GM19372 (cell line): ENCODE data around the gene TMCO5A.
A peak's percentile ranks its signal among the peaks of the same experiment; 100 is the strongest.
"Not testable (repeated sequence)": the region's sequence is repeated elsewhere in the genome, so short reads cannot be mapped to it uniquely, and the experiment has no call there.

Experiments used
- ATAC-seq: cut with Tn5 transposase; IDR thresholded peaks from one replicate; pipeline ENCODE4 v1.9.1; 2021; ENCODE audit warnings: mild to moderate bottlenecking, low read depth, moderate library complexity; ENCODE audit not compliant: unreplicated experiment

The TMCO5A gene

GRCh38 chr15:37934340-37934739 lies at the start of gene TMCO5A:
TSS of gene TMCO5A (plus strand) at chr15:37934640. CDS start at chr15:37936324, 1,684 bp downstream.
- ATAC-seq: no peak

GRCh38 chr15:37885651-37886050 lies 48.8 kb upstream of the TMCO5A start:
- no peak for ATAC-seq

DNA sequence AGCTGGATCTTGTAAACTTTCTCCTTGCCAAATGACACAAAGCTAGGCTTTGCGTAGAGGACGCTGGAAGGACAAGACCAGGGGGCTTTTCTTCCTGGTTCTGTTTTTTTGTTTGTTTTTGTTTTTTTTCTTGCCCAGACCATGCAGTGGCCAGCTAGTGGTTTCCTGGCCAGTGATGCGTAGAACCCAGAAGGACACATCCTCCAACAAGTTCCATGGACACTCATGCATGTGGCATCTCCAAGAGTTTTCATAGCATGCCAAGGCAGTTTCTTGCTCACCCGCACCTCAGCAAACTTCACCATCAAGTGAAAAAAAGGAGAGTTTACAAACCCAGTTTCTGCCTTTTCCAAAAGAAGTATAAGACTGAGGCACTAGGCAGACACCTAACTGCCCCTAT lies 46.1 kb upstream of the TMCO5A start:
- no peak for ATAC-seq

- ATAC-seq: peak; percentile 57
These were observed 42.6 kb upstream of the TMCO5A start for GRCh38 chr15:37891766-37892368.

DNA sequence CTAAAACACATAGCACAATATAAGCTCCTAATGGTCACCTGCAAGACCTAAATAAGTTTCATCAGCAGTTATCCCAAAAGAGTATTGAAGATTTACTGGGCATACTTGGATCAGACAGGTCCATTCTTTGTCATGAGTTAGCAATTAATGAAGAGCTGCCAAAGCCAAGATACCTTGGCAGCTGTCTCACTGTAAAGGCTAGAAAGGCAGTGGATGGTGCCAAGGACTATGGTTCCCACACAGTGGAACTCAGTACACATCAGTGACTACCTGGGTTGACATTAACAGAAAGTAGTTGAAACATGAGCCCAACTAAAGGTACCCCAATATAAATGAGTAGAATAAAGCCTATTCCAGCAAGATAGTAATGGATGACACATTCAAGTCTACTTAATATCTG lies 41.1 kb upstream of the TMCO5A start:
- ATAC-seq: no peak

DNA sequence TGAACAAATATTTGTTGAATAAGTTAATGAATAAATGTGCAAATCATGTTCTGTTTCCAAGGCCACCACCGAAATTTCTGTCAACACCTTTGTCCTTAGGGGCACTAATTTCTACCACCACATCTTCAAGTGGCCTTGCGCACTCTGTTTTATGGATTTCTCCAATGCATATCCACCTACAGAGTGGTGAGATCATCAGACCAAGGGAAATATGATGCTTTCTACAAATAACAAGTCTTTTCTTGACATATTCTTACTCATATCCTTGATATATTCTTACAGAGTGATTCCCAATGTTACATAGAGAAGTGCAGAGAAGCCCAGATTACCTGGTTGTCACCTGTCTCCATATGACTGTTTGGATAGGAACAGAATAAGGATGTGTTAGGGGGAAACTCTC lies 36.1 kb upstream of the TMCO5A start:
- no peak for ATAC-seq

DNA sequence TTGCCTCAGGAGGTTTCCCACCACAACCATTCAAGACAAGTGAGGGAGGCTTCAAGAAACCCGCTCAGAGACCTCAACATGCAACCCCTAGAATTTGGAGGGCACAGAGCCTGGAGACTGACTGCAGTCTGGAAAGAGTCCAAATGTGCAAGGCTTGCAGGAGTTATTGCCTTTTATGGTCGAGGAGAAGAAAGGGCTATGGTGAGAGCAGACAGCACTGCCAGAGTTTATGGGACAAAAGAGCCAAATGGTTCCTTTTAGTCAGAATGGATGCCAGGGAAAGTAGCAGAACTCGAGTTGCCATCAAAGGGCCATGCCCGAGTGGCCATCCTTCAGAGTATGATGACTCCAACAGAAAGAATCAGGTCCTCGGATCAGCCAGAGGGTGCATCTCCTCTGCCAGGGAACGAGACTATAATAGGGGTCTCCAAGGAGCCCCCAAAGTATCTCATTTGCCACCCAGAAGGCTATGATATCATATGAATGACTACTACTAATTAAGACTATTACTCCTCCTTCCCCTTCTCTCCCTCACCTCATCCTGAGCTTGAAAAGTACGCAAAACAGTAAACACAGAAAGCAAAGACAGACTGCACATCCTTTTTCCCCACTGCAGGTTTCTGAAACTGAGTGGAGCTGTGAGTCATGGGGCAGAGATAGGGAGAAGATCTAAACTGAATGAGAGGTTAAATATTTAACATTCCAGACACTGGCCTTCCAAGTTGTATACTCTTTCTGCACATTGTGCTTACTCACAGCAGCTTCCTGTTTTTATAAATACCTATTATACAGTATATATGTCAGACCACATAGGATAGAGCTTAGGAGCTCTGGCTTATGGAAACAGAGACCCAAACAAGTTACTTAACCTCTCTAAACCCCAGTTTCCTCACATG lies 33.9 kb upstream of the TMCO5A start:
- no peak for ATAC-seq

DNA sequence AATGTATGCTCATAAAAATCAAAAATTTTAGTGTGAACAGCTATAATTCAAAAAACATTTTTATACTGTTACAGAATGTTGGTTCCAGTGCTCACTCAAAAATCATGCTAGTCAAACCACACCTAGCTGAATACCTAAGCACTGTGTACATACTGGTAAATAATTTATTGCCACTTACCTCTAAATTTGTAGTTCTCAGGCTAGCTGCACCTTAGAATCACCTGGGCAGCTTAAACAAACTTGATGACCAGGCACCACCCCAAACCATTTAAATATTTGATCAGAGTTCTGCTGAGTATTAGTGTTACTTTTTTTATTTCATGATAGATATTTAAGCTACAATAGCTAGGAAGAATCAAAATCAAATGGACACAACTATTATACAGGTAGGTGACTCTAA lies 32.3 kb upstream of the TMCO5A start:
- ATAC-seq: no peak

DNA sequence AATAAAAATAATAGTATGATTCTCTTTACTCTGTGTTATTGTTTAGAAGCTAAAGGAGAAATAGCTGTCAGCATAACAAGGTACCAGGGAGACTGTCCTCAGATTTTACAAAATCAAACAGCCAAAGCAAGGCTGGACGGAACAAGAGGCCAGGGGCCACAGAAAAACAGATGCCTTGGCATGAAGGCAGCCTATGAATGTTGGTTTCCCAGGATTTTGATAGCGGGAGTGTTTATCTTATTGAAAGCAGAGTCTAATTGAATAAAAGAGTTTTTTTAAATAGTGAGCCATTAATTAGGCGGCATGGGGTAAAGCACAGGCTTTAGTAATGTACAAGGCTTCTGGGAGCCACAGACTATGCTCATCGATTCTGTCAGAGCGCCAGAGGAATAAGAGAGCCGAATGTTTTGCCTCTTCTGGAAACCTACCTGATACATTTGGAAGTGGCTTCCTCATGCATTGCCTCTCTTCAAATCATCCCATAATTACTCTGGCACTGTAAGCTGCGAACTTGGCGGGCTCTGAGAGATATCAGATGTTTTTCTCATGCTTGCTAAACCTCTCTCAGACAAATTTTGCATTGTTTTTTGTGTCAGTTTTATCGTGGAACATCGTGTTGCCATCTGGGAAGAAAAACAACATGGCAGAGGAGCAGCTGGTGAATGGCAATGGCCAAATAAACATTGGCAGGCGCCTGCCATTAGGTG lies 30.4 kb upstream of the TMCO5A start:
- no peak for ATAC-seq

GRCh38 chr15:37907136-37907535 lies 27.3 kb upstream of the TMCO5A start:
- no peak for ATAC-seq

DNA sequence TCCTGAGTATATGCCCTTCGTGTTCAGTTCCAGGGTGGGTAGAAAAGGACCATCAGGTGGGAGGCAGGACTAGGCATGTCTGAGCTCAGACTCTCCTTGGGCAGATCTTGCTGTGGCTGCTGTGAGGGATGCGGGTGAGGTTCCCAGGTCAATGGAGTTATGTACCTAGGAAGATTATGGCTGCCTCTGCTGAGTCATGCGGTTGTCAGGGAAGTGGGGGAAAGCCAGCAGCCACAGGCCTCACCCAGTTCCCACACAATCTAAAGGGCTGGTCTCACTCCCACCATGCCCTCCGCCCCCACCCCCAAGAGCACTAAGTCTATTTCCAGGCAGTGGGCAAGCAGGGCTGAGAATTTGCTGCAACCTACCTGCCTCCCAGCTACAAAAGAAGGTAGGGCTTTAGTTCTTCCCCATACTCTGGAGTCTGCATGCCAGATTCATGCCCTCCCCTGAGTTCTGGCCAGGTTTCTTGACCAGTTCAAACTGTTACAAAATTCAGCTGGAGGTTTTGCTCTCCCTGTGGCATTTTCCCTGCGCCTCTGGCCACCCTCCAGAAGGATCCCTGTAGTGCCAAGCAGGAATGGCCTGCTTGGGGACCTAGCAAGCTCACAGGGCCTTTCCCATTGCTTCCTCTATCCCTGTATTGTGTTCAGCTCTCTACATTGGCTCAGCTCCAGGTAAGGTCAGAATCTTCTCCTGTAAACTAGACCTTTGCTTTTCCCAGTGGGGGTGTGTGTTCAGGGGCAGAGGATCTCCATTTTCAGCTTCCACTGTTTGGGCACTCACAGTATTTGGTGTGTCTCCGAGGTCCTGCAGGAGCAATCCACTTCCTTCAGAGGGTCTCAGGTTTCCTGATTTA lies 12.7 kb upstream of the TMCO5A start:
- ATAC-seq: no peak

DNA sequence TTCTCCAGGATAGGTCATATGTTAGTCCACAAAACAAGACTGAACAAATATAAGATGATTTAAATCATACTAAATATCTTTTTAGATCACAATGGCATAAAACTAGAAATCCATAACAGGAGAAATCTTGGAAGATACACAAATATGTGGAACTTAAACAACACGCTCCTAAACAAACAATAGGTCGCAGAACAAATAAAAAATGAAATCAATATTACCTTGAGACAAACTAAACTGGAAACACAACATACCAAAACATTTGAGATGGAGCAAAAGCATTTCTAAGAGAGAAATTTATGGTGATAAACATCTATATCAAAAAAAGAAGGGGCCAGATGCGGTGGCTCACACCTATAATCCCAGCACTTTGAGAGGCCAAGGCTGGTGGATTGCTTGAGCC lies 8.3 kb upstream of the TMCO5A start:
- ATAC-seq: no peak

DNA sequence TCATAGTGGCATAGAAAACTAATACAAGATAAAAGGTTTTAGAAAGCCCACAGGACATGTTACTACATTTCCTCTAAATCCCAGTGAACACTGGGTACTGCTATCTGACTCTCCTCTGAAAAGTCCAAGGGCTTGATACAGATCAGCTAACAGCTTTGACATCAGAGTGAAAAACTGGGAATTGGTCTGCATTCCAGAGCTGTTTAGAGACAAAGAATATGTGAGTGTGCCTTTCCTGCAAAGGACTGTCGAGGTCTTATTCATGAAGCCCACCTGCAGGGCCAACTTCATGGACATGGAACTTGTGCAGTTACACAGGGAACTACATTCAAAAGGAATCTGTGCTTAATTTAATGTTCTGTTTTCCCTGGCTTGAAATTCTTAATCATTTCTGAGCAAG lies 5.2 kb upstream of the TMCO5A start:
- no peak for ATAC-seq

- ATAC-seq: no peak
These were observed 3.1 kb upstream of the TMCO5A start for GRCh38 chr15:37931321-37931720.

GRCh38 chr15:37931868-37932267 lies 2.6 kb upstream of the TMCO5A start:
- ATAC-seq: no peak

DNA sequence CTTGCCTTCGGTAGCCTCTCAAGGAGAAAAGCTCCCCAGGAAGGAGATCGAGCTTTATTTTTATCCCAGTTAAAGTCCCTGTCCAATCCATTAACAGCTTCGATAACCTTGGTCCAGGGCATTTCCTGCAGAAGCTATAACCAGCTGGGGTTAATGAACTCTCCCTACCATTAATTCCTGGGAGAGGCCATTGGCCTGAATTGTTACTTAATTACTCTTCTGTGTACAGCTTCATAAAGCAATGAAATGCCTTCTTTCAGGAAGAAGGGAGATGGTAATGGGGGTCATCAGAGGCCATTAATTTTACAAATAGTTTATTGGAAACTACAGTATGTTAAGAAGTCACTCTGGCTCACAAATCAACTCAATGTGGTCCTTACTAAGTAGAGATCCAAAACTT lies 1.9 kb upstream of the TMCO5A start:
- ATAC-seq: no peak

GRCh38 chr15:37933666-37934065 lies 774 bp upstream of the TMCO5A start:
- ATAC-seq: no peak

GRCh38 chr15:37940876-37941275 lies 6.4 kb downstream of the TMCO5A start:
- no peak for ATAC-seq

- ATAC-seq: no peak
These were observed 7.3 kb downstream of the TMCO5A start for GRCh38 chr15:37941779-37942178.

DNA sequence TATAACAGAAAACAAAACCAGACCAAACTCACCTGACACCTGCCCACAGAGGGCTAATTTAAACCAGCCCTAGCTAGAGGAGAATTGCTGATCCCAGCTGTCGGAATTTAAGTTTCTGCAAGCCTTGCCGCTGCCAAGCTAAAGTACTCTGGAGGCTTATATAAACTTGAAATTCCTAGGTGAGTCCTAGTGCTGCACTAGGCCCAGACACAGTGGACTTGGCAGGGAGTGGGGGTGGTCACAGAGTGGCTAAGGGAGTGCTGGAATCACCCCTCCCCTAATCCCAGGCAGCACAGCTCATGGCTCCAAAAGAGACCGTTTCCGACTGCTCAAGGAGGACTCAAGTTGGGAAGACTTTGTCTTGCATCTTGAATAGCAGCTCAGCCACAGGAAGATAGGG lies 17.6 kb downstream of the TMCO5A start:
- no peak for ATAC-seq

- ATAC-seq: not testable (repeated sequence)
These were observed 26.3 kb downstream of the TMCO5A start for GRCh38 chr15:37960742-37961141.
